CD14-positive monocyte (primary cell): ENCODE results near the gene PCGF1. TPM values are rescaled to one million over a fixed set of nuclear protein-coding genes. Genes with fewer than 3 reads are reported as not detected.

Experiments
- DNase-seq, 3 donors: peaks; one replicate each; pipeline ENCODE4 v3.0.0-alpha.2; 2011 to 2022
- H2AFZ ChIP-seq: 2 replicates; pipeline ENCODE4 v1.6.0; 2012; ENCODE audit warnings: mild to moderate bottlenecking, low read depth, low read length, inconsistent platforms; ENCODE audit not compliant: insufficient read depth, poor library complexity, severe bottlenecking
- H3K27ac ChIP-seq, 2 donors: 1 replicate in 1 of 2; 2 replicates in 1 of 2; pipeline ENCODE4 v1.5.1; 2012 to 2013; ENCODE audit warnings: low read length in 2 of 2, control low read depth in 1 of 2, inconsistent platforms in 1 of 2, low read depth in 1 of 2, mild to moderate bottlenecking in 1 of 2
- H3K27me3 ChIP-seq, 2 donors: one replicate each; pipeline versions ENCODE4 v1.6.0 to v1.6.1; 2011 to 2013; ENCODE audit warnings: low read length in 2 of 2; ENCODE audit not compliant: control insufficient read depth in 2 of 2, insufficient read depth in 2 of 2
- H3K36me3 ChIP-seq, 2 donors: replicated peaks in 1 of 2; 1 replicate in 1 of 2; 2 replicates in 1 of 2; pipeline versions ENCODE4 v1.5.1 to v1.6.1; 2012 to 2013; ENCODE audit warnings: low read length in 2 of 2, control low read depth in 1 of 2, inconsistent platforms in 1 of 2, mild to moderate bottlenecking in 1 of 2; ENCODE audit not compliant: insufficient read depth in 2 of 2, control insufficient read depth in 1 of 2
- H3K4me1 ChIP-seq, 2 donors: 1 replicate in 1 of 2; 2 replicates in 1 of 2; pipeline versions ENCODE4 v1.5.1 to v1.6.1; 2012 to 2013; ENCODE audit warnings: low read length in 2 of 2, control low read depth in 1 of 2, inconsistent platforms in 1 of 2, mild to moderate bottlenecking in 1 of 2, moderate library complexity in 1 of 2; ENCODE audit not compliant: insufficient read depth in 2 of 2, control insufficient read depth in 1 of 2
- H3K4me2 ChIP-seq: replicated peaks from 2 replicates; pipeline ENCODE3; 2012; ENCODE audit warnings: low read length, moderate library complexity, mild to moderate bottlenecking; ENCODE audit not compliant: poor library complexity, severe bottlenecking; ENCODE audit errors: extremely low read depth
- H3K4me3 ChIP-seq, 3 experiments: fragments of 200-600 bp in 1 of 3; sonication (generic) in 1 of 3; replicated peaks in 1 of 3; 1 replicate in 2 of 3; 2 replicates in 1 of 3; pipeline ENCODE4 v1.5.1; 2011 to 2013; ENCODE audit warnings: low read length in 3 of 3, mild to moderate bottlenecking in 3 of 3, control low read depth in 2 of 3, low read depth in 2 of 3, inconsistent platforms in 1 of 3, moderate library complexity in 1 of 3
- H3K79me2 ChIP-seq: 2 replicates; pipeline ENCODE4 v1.6.0; 2012; ENCODE audit warnings: mild to moderate bottlenecking, control low read depth, inconsistent platforms, low read length, moderate library complexity; ENCODE audit not compliant: insufficient read depth
- H3K9ac ChIP-seq: 2 replicates; pipeline ENCODE4 v1.6.0; 2017; ENCODE audit warnings: low read length, mild to moderate bottlenecking; ENCODE audit not compliant: insufficient read depth, poor library complexity, severe bottlenecking
- H3K9me3 ChIP-seq, 2 donors: replicated peaks in 1 of 2; 1 replicate in 1 of 2; 2 replicates in 1 of 2; pipeline versions ENCODE4 v1.5.1 to v1.6.1; 2012 to 2013; ENCODE audit warnings: low read length in 2 of 2, control low read depth in 1 of 2; ENCODE audit not compliant: control insufficient read depth in 1 of 2, insufficient read depth in 1 of 2
- H4K20me1 ChIP-seq: 2 replicates; pipeline ENCODE4 v1.6.0; 2012; ENCODE audit warnings: mild to moderate bottlenecking, low read length, control low read depth, moderate library complexity; ENCODE audit not compliant: insufficient read depth
- H3K27ac Mint-ChIP-seq, 7 donors: one replicate each; pipeline ENCODE4 v1.8.0; 2020; ENCODE audit warnings: mild to moderate bottlenecking in 7 of 7, mixed read lengths in 7 of 7, moderate library complexity in 6 of 7, inconsistent platforms in 2 of 7
- H3K27me3 Mint-ChIP-seq, 3 donors: one replicate each; pipeline ENCODE4 v1.8.0; 2021 to 2022; ENCODE audit warnings: low read depth in 3 of 3, mild to moderate bottlenecking in 3 of 3, mixed read lengths in 3 of 3, moderate library complexity in 3 of 3, inconsistent platforms in 1 of 3
- H3K36me3 Mint-ChIP-seq, 2 donors: one replicate each; pipeline ENCODE4 v1.8.0; 2020; ENCODE audit warnings: mixed read lengths in 2 of 2, inconsistent platforms in 1 of 2, mild to moderate bottlenecking in 1 of 2
- H3K4me1 Mint-ChIP-seq: one replicate; pipeline ENCODE4 v1.8.0; 2020; ENCODE audit warnings: mild to moderate bottlenecking, mixed read lengths
- H3K4me3 Mint-ChIP-seq, 2 donors: one replicate each; pipeline ENCODE4 v1.8.0; 2020; ENCODE audit warnings: mild to moderate bottlenecking in 2 of 2, mixed read lengths in 2 of 2, moderate library complexity in 1 of 2
- H3K9me3 Mint-ChIP-seq, 7 donors: one replicate each; pipeline ENCODE4 v1.8.0; 2020 to 2022; ENCODE audit warnings: mixed read lengths in 7 of 7, mild to moderate bottlenecking in 6 of 7, moderate library complexity in 6 of 7, inconsistent platforms in 2 of 7
- WGBS: methylation state at CpG from one replicate; pipeline ENCODE4 v1.1.5; 2013; ENCODE audit warnings: missing lambda C conversion rate; ENCODE audit not compliant: insufficient coverage; 5-methylcytosine and 5-hydroxymethylcytosine counted together
- intact Hi-C, 2 donors: fragments of 100-400 bp; cut with micrococcal nuclease; formaldehyde crosslinking; loops; one replicate each; pipeline versions ENCODE4 v1.15.0 to v1.15.1; 2023
- polyA plus RNA-seq, 3 donors: library from polyadenylated mRNA; depleted of rRNA in 1 of 3; unstranded in 2 of 3; stranded (reverse) in 1 of 3; fragments of 300-500 nt in 2 of 3; fragments of >200 nt in 1 of 3; fragmentation: Illumina TruSeq in 2 of 3; gene quantifications; 1 replicate in 2 of 3; 2 replicates in 1 of 3; pipeline ENCODE4 v1.2.3, GENCODE V29; 2012 to 2021
- TF ChIP-seq, protein P1 (sequence below): fragments of 200-600 bp; IDR thresholded peaks from one replicate; pipeline ENCODE4 v1.8.0; 2022; ENCODE audit warnings: antibody characterized with exemption, mild to moderate bottlenecking

Gene PCGF1
- polyA plus RNA-seq, 3 donors, result 18.0 to 30.5 (median 20.5) TPM

DNA sequence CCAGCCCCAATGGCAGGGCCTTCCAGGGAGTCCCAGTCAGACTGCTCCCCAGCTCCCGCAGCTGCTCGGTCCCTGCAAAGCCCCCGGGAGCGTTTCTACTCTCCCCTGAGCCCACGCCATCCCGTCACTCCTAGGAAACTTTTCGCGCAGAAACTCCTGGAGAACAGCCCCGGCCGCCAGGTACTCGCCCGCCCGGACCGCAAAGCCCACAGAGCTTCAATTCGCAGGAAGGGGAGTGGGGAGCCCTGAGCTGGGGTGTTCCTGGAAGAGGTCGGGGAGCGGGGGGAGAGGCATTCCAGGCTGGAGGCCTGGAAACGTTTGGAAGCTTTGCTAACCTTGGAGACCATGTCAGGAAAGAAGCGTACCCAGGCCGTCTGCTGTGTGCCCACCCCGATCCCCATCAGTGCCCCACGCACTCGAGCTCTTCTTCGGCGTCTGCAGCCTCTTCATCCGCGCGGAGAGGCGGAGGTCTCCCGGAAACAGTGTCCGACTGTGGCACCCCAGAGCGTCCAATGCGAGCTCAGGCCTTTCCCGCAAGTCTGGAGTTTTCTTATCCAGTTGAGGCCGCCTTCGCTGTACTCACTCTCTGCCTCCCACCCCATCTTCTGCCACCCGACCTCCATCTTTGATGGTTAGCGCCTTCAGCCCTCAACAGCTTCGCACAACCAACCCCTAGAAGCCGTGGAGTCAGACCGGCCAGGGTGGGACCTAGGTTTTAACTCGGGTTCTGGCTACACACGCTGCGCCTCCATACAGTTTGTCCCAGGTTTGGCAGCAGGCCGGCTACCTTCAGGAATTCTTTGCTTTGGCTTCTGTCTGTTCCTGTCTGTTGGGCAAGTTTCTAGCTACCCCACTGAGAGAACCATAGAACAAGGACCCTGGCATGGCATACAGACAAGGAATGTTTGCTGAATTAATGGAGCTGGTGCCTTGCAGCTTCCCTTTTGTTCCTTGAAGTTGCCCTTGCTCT is 3.7 kb downstream of the PCGF1 start:
- Mint-ChIP-seq H3K27ac (peak overlapping the region; percentile 78 to 94 (median 88)), H3K4me3 (peak overlapping the region; percentile 88 to 96), H3K36me3 (peaks cover 42 to 47% of the 10 kb centered on the region in 2 donors), H3K4me1 (peaks cover 69% of the 10 kb centered on the region), H3K9me3 (peaks cover 0 to 15% (median 6%) of the 10 kb centered on the region in 7 donors), H3K27me3 (peaks cover 42 to 57% (median 46%) of the 10 kb centered on the region in 3 donors)
- intact Hi-C loops, result no loop called here
- Histone ChIP-seq H4K20me1 (no peaks in the 10 kb centered on the region), H3K4me2 (peak overlapping the region; percentile 88), H3K4me3 (peak overlapping the region; percentile 39 to 85 (median 77)), H3K79me2 (peaks cover 28% of the 10 kb centered on the region), H3K4me1 (peaks cover 69 to 75% of the 10 kb centered on the region in 2 donors), H3K36me3 (no peaks in the 10 kb centered on the region), H3K9ac (peak overlapping the region; percentile 75), H3K9me3 (peaks cover 0 to 11% of the 10 kb centered on the region in 2 donors), H2AFZ (peak overlapping the region; percentile 92), H3K27ac (peak overlapping the region; percentile 74 to 89), H3K27me3 (peaks cover 32 to 47% of the 10 kb centered on the region in 2 donors)
- TF ChIP-seq, protein P1, sequence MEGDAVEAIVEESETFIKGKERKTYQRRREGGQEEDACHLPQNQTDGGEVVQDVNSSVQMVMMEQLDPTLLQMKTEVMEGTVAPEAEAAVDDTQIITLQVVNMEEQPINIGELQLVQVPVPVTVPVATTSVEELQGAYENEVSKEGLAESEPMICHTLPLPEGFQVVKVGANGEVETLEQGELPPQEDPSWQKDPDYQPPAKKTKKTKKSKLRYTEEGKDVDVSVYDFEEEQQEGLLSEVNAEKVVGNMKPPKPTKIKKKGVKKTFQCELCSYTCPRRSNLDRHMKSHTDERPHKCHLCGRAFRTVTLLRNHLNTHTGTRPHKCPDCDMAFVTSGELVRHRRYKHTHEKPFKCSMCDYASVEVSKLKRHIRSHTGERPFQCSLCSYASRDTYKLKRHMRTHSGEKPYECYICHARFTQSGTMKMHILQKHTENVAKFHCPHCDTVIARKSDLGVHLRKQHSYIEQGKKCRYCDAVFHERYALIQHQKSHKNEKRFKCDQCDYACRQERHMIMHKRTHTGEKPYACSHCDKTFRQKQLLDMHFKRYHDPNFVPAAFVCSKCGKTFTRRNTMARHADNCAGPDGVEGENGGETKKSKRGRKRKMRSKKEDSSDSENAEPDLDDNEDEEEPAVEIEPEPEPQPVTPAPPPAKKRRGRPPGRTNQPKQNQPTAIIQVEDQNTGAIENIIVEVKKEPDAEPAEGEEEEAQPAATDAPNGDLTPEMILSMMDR, result no peak
- 52% methylated on average over 45 of the region's 45 CpGs for whole genome bisulfite sequencing
- DNase-seq, result no peak

DNA sequence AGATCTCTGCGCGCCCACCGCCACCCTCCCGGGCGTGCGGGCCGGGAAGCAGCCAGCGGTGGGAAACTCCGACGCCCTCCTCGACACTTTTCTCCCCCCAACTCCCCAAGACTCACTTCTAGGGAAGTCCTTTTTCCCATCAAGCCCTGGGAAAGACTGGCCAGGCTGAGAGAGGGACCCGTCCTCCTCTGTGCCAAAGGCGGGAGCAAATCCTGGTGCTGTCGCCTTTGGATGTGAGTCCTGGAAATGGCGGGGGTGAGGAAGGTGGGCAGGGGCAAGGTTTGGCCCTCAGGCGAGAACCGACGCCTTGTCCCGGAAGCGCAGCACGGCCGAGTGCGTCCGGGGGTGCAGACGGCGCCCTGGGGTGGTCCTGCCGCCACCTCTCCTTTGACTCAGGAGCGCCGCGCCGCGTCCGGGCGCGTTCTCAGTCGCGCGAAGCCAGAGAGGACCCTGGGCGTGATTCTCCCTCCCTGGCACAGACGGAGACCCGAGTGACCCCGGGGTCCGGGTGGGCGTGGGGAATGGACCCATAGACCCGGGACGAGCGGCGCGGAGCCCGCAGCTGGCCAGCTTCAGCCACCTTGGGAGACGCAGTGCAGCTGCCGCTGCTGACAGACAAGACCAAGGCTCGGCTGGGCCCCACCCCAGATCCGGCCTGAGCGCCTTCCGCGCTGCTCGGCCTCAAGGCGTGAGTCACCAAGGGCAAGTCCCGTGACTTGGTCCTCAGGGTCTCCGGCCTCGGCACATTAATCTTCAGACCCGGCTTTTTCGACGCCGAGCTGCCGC is 4.6 kb downstream of the PCGF1 start:
- WGBS, result under 1% methylated on average over 63 of the region's 67 CpGs
- Histone ChIP-seq H4K20me1 (no peaks in the 10 kb centered on the region), H3K36me3 (no peaks in the 10 kb centered on the region), H3K4me2 (peak overlapping the region; percentile 88), H3K9me3 (peaks cover 0 to 16% of the 10 kb centered on the region in 2 donors), H3K27me3 (peaks cover 41 to 47% of the 10 kb centered on the region in 2 donors), H3K9ac (peak overlapping the region; percentile 75), H2AFZ (peak overlapping the region; percentile 92), H3K4me3 (peak overlapping the region; percentile 39 to 85 (median 77)), H3K27ac (peak overlapping the region; percentile 74 to 89), H3K79me2 (peaks cover 28% of the 10 kb centered on the region), H3K4me1 (peaks cover 72 to 77% of the 10 kb centered on the region in 2 donors)
- H3K27me3 Mint-ChIP-seq, result peaks cover 43 to 57% (median 47%) of the 10 kb centered on the region in 3 donors
- peak overlapping the region; percentile 78 to 94 (median 88) for H3K27ac Mint-ChIP-seq
- peaks cover 71% of the 10 kb centered on the region for H3K4me1 Mint-ChIP-seq
- TF ChIP-seq, protein P1, result peak; percentile 24
- H3K9me3 Mint-ChIP-seq, result peaks cover 0 to 21% (median 3%) of the 10 kb centered on the region in 7 donors
- peak; percentile 87 to 93 (median 91) for DNase-seq
- intact Hi-C loops, result no loop called here
- H3K36me3 Mint-ChIP-seq, result peaks cover 39 to 42% of the 10 kb centered on the region in 2 donors
- peak overlapping the region; percentile 88 to 96 for H3K4me3 Mint-ChIP-seq
